ENCODE measurements around the gene KIAA0040. TPM values are rescaled to one million over a fixed set of nuclear protein-coding genes. Genes with fewer than 3 reads are reported as not detected.

KIAA0040 gene
- total and polyA plus RNA-seq, 2 donors (not counting 1 experiment from before 2014, with no cell fraction given): 93.6 to 106 TPM

GRCh38 chr1:175232335-175232734 lies 39.8 kb upstream of the KIAA0040 start:
- peaks cover 0 to 8% (median 3%) of the 10 kb centered on the region in 3 donors for H3K9me3 ChIP-seq (ENCODE audit: control extremely low read depth in 1 of 3, control insufficient read depth in 2 of 3, insufficient read depth in 1 of 3, low read length in 2 of 3)
- TF ChIP-seq EZH2 (IDR thresholded peaks at IDR 0.05; ENCODE audit: borderline replicate concordance, insufficient read depth, low read depth, low read length, poor library complexity, severe bottlenecking) (no peak), CTCF (IDR thresholded peaks at IDR 0.05) (no peak)
- Mint-ChIP-seq H3K4me1 (peaks cover 84% of the 10 kb centered on the region), H3K4me3 (no peak overlapping the region), H3K27me3 (no peaks in the 10 kb centered on the region), H3K27ac (peak overlapping the region; percentile 7), H3K9me3 (ENCODE audit: insufficient read depth) (peaks cover 4% of the 10 kb centered on the region)
- ATAC-seq (ENCODE audit: low read depth): no peak
- no peak overlapping the region for H3K27ac ChIP-seq (ENCODE audit: low read length in 2 of 2)
- H3K36me3 ChIP-seq (replicated peaks in 1 of 2; ENCODE audit: control extremely low read depth in 1 of 2, control insufficient read depth in 1 of 2, extremely low read depth in 1 of 2, insufficient read depth in 2 of 2, low read length in 1 of 2): no peaks in the 10 kb centered on the region
- peaks cover 70 to 72% of the 10 kb centered on the region in 2 donors for H3K4me1 ChIP-seq (ENCODE audit: control insufficient read depth in 2 of 2, insufficient read depth in 2 of 2, low read length in 2 of 2)
- 96% methylated on average over 2 of the region's 2 CpGs for WGBS (ENCODE audit: insufficient coverage)
- no peak overlapping the region for H3K4me2 ChIP-seq (replicated peaks; ENCODE audit: low read depth, low read length, poor library complexity, severe bottlenecking)
- ChIA-PET POLR2A (no interaction called here), CTCF (no interaction called here)
- no peak overlapping the region for H3K9ac ChIP-seq (ENCODE audit: low read length)
- H3K27me3 ChIP-seq (replicated peaks in 1 of 4; ENCODE audit: control extremely low read depth in 1 of 4, control insufficient read depth in 3 of 4, insufficient read depth in 4 of 4, low read length in 3 of 4): no peaks in the 10 kb centered on the region
- H4K20me1 ChIP-seq (ENCODE audit: control insufficient read depth, insufficient read depth, low read length, poor library complexity, severe bottlenecking): no peaks in the 10 kb centered on the region
- peaks cover 14% of the 10 kb centered on the region for H3K79me2 ChIP-seq (ENCODE audit: control insufficient read depth, insufficient read depth, low read length)
- H2AFZ ChIP-seq (ENCODE audit: insufficient read depth, low read depth, low read length, poor library complexity, severe bottlenecking): no peak overlapping the region
- intact Hi-C loops (cut with micrococcal nuclease): no loop called here
- no peak for DNase-seq
- no peak overlapping the region for H3K4me3 ChIP-seq (ENCODE audit: control extremely low read depth in 1 of 5, extremely low read depth in 1 of 5, insufficient read depth in 1 of 5, low read depth in 2 of 5, low read length in 4 of 5)

- H3K9me3 ChIP-seq (ENCODE audit: control extremely low read depth in 1 of 3, control insufficient read depth in 2 of 3, insufficient read depth in 1 of 3, low read length in 2 of 3): no peaks in the 10 kb centered on the region
- H3K4me2 ChIP-seq (replicated peaks; ENCODE audit: low read depth, low read length, poor library complexity, severe bottlenecking): peak overlapping the region; percentile 61
- intact Hi-C loops (cut with micrococcal nuclease): loop anchor here (1.0 to 5.0 kb wide), 5 partner anchors 12 to 92 kb away; no protein-coding TSS in a partner anchor
- peak overlapping the region; percentile 53 for H2AFZ ChIP-seq (ENCODE audit: insufficient read depth, low read depth, low read length, poor library complexity, severe bottlenecking)
- H3K27me3 Mint-ChIP-seq: no peaks in the 10 kb centered on the region
- no peaks in the 10 kb centered on the region for H4K20me1 ChIP-seq (ENCODE audit: control insufficient read depth, insufficient read depth, low read length, poor library complexity, severe bottlenecking)
- no peak overlapping the region for H3K4me3 ChIP-seq (ENCODE audit: control extremely low read depth in 1 of 5, extremely low read depth in 1 of 5, insufficient read depth in 1 of 5, low read depth in 2 of 5, low read length in 4 of 5)
- H3K27me3 ChIP-seq (replicated peaks in 1 of 4; ENCODE audit: control extremely low read depth in 1 of 4, control insufficient read depth in 3 of 4, insufficient read depth in 4 of 4, low read length in 3 of 4): no peaks in the 10 kb centered on the region
- peaks cover 62 to 65% of the 10 kb centered on the region in 2 donors for H3K4me1 ChIP-seq (ENCODE audit: control insufficient read depth in 2 of 2, insufficient read depth in 2 of 2, low read length in 2 of 2)
- ATAC-seq (ENCODE audit: low read depth): peak; percentile 22
- H3K79me2 ChIP-seq (ENCODE audit: control insufficient read depth, insufficient read depth, low read length): no peaks in the 10 kb centered on the region
- WGBS (ENCODE audit: insufficient coverage): no CpG with 5 or more reads among the region's 1 CpG
- ChIA-PET CTCF (interaction anchor here (1.2 to 2.5 kb wide), 5 partner anchors 11 to 92 kb away, joined by 3 to 14 read pairs (median 7); no protein-coding TSS in a partner anchor), POLR2A (interaction anchor here (0.9 to 1.5 kb wide), 6 partner anchors 9 to 39 kb away, joined by 3 to 6 read pairs (median 4); no protein-coding TSS in a partner anchor)
- H3K4me3 Mint-ChIP-seq: peak overlapping the region; percentile 74
- H3K36me3 ChIP-seq (replicated peaks in 1 of 2; ENCODE audit: control extremely low read depth in 1 of 2, control insufficient read depth in 1 of 2, extremely low read depth in 1 of 2, insufficient read depth in 2 of 2, low read length in 1 of 2): no peaks in the 10 kb centered on the region
- H3K27ac Mint-ChIP-seq: peak overlapping the region; percentile 95
- no peaks in the 10 kb centered on the region for H3K9me3 Mint-ChIP-seq (ENCODE audit: insufficient read depth)
- peak overlapping the region; percentile 82 to 86 for H3K27ac ChIP-seq (ENCODE audit: low read length in 2 of 2)
- TF ChIP-seq CTCF (IDR thresholded peaks at IDR 0.05): peak; percentile 57
- no peak for TF ChIP-seq EZH2 (IDR thresholded peaks at IDR 0.05; ENCODE audit: borderline replicate concordance, insufficient read depth, low read depth, low read length, poor library complexity, severe bottlenecking)
- no peak overlapping the region for H3K9ac ChIP-seq (ENCODE audit: low read length)
- DNase-seq: no peak
- H3K4me1 Mint-ChIP-seq: peaks cover 81% of the 10 kb centered on the region
Measured at GRCh38 chr1:175225805-175226129, 33.2 kb upstream of the KIAA0040 start.

Data from B cell (primary cell).